Esophagus squamous epithelium (tissue), 5 donors: ENCODE measurements around the gene EXOC3L2. TPM values are rescaled to one million over a fixed set of nuclear protein-coding genes. Genes with fewer than 3 reads are reported as not detected.
A peak's percentile ranks its signal among the peaks of the same experiment; 100 is the strongest.

Experiments used
- DNase-seq: peaks from one replicate; lab custom pipeline; 2025; lab: John Stamatoyannopoulos, UW
- H3K27ac ChIP-seq, 4 donors: fragments of 200-600 bp; sonication (generic); one replicate each; pipeline ENCODE4 v1.5.1; 2016 to 2019; ENCODE audit warnings: mild to moderate bottlenecking in 1 of 4
- H3K27me3 ChIP-seq, 4 donors: fragments of 200-600 bp; sonication (generic); 1 replicate in 3 of 4; 2 replicates in 1 of 4; pipeline versions ENCODE4 v1.5.1 to v1.6.0; 2017 to 2021; ENCODE audit warnings: antibody characterized with exemption in 1 of 4
- H3K36me3 ChIP-seq, 3 donors: fragments of 200-600 bp; sonication (generic); one replicate each; pipeline ENCODE4 v1.5.1; 2016 to 2019
- H3K4me1 ChIP-seq, 3 donors: fragments of 200-600 bp; sonication (generic); one replicate each; pipeline ENCODE4 v1.5.1; 2017 to 2019
- H3K4me3 ChIP-seq, 4 donors: fragments of 200-600 bp; sonication (generic); 1 replicate in 3 of 4; 2 replicates in 1 of 4; pipeline ENCODE4 v1.5.1; 2016 to 2019; ENCODE audit warnings: mild to moderate bottlenecking in 2 of 4, moderate library complexity in 1 of 4
- H3K9me3 ChIP-seq, 3 donors: fragments of 200-600 bp; sonication (generic); one replicate each; pipeline ENCODE4 v1.5.1; 2016 to 2019
- CTCF ChIP-seq, 6 experiments: fragments of 450-650 bp in 4 of 6; fragments of 200-600 bp in 2 of 6; sonication (generic) in 2 of 6; IDR thresholded peaks; one replicate each; pipeline ENCODE4 v1.5.1; 2016 to 2019; ENCODE audit warnings: antibody characterized with exemption in 6 of 6, mild to moderate bottlenecking in 4 of 6, moderate library complexity in 4 of 6
- POLR2A ChIP-seq, 4 donors: fragments of 450-650 bp; IDR thresholded peaks; one replicate each; pipeline ENCODE4 v1.6.1; 2017; ENCODE audit warnings: antibody characterized with exemption in 4 of 4, mild to moderate bottlenecking in 4 of 4, moderate library complexity in 3 of 4
- WGBS, 2 donors: methylation state at CpG; one replicate each; pipeline ENCODE4 v1.1.5; 2018; 5-methylcytosine and 5-hydroxymethylcytosine counted together
- intact Hi-C: fragments of 100-400 bp; cut with DNase I; formaldehyde crosslinking; loops from one replicate; pipeline ENCODE4 v1.15.0; 2022
- total RNA-seq, 4 donors: library from RNA; depleted of rRNA; stranded (reverse); fragments of >200 nt; gene quantifications; one replicate each; pipeline ENCODE4 v1.1.0, GENCODE V29; 2016
- donor health status: DM: yes; HTN: yes; CAD: no.

Gene EXOC3L2
- total RNA-seq, 4 donors from 2014 or later, result 0.29 to 1.5 (median 0.80) TPM

DNA sequence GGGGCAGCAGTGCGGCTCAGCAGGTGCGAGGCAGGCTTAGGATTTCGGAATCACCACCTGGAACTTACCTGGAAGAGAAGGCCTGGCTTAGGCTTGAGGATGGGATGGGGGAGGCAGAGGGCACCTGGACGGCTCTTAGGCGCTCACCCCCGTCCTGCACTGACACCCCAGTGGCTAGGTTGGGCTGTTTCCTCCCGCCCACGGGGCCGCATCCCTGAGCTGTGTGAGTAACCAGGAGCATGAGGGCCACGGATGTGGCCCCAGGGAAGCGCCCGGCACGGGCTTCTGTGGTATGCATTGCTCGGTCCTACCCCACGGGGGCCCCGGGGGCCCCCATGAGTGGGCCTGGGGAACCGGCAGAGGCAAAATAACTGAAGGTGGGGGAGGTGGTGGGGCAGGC lies 82.1 kb downstream of the EXOC3L2 start:
- no peak for DNase-seq
- H3K36me3 ChIP-seq, result no peaks in the 10 kb centered on the region
- H3K27ac ChIP-seq, result peak overlapping the region in 1 of 4 donors; percentile 49
- WGBS, 2 donors, result 53 to 69% methylated on average over 3 to 7 of the region's 17 CpGs
- no peak for TF ChIP-seq POLR2A (IDR thresholded peaks at IDR 0.05)
- no peak for TF ChIP-seq CTCF (IDR thresholded peaks at IDR 0.05)
- H3K4me3 ChIP-seq, result no peak overlapping the region
- H3K9me3 ChIP-seq, result no peaks in the 10 kb centered on the region
- peaks cover 44 to 76% (median 48%) of the 10 kb centered on the region in 3 donors for H3K4me1 ChIP-seq
- intact Hi-C loops, result no loop called here
- H3K27me3 ChIP-seq, result peaks cover 0 to 50% (median 0%) of the 10 kb centered on the region in 4 donors

GRCh38 chr19:45162608-45163143 lies 82.5 kb downstream of the EXOC3L2 start:
- Histone ChIP-seq H3K27ac (peak overlapping the region in 3 of 4 donors; percentile 44 to 56 (median 49)), H3K4me3 (peak overlapping the region in 2 of 4 donors; percentile 21 to 45), H3K27me3 (peaks cover 0 to 54% (median 0%) of the 10 kb centered on the region in 4 donors), H3K4me1 (peaks cover 44 to 80% (median 48%) of the 10 kb centered on the region in 3 donors), H3K36me3 (no peaks in the 10 kb centered on the region), H3K9me3 (no peaks in the 10 kb centered on the region)
- no peak for TF ChIP-seq CTCF (IDR thresholded peaks at IDR 0.05)
- no peak for TF ChIP-seq POLR2A (IDR thresholded peaks at IDR 0.05)
- WGBS, 2 donors, result 60% methylated on average over 1 of the region's 18 CpGs; no CpG with 5 or more reads in 1 of the 2 donors
- no peak for DNase-seq
- intact Hi-C loops, result no loop called here

Other genes with a start within 250 kb of the EXOC3L2 start
- gene RELB, start 243.9 kb downstream of the EXOC3L2 start, total RNA-seq, result 10 to 100 TPM in 1 of 4 donors, 1 to 10 TPM in 3; 4.8 to 11.8 (median 7.6) TPM
- 100 to 1,000 TPM in 1 of 4 donors, 10 to 100 TPM in 3; 46.4 to 122 (median 64.0) TPM for gene CLASRP, start 206.4 kb downstream of the EXOC3L2 start, total RNA-seq
- 10 to 100 TPM in 1 of 4 donors, 1 to 10 TPM in 3; 4.0 to 17.7 (median 4.5) TPM for gene ZNF296, start 168.9 kb downstream of the EXOC3L2 start, total RNA-seq
- 10 to 100 TPM; 22.3 to 28.0 (median 25.4) TPM for gene GEMIN7, start 166.1 kb downstream of the EXOC3L2 start, total RNA-seq
- gene PPP1R37, start 152.2 kb downstream of the EXOC3L2 start, total RNA-seq, result 10 to 100 TPM; 25.1 to 35.5 (median 30.8) TPM
- 1 to 10 TPM; 1.1 to 4.2 (median 2.9) TPM for gene NKPD1, start 84.4 kb downstream of the EXOC3L2 start, total RNA-seq
- gene TRAPPC6A, start 67.2 kb downstream of the EXOC3L2 start, total RNA-seq, result 10 to 100 TPM in 3 of 4 donors, 1 to 10 TPM in 1; 5.4 to 27.8 (median 18.0) TPM
- gene BLOC1S3, start 66.6 kb downstream of the EXOC3L2 start, total RNA-seq, result 10 to 100 TPM in 2 of 4 donors, 1 to 10 TPM in 2; 7.9 to 18.4 (median 10.4) TPM
- 10 to 100 TPM in 3 of 4 donors, 1 to 10 TPM in 1; 6.4 to 19.6 (median 14.9) TPM for gene MARK4, start 5.9 kb upstream of the EXOC3L2 start, total RNA-seq
- gene CKM, start 77.5 kb upstream of the EXOC3L2 start, total RNA-seq, result not detected
- gene KLC3, start 95.3 kb upstream of the EXOC3L2 start, total RNA-seq, result 10 to 100 TPM; 17.3 to 32.2 (median 27.0) TPM
- gene ERCC2, start 125.2 kb upstream of the EXOC3L2 start, total RNA-seq, result 1 to 10 TPM; 6.6 to 8.8 (median 7.2) TPM
- 100 to 1,000 TPM in 2 of 4 donors, 10 to 100 TPM in 2; 53.1 to 166 (median 87.8) TPM for gene PPP1R13L, start 159.7 kb upstream of the EXOC3L2 start, total RNA-seq
- 10 to 100 TPM in 1 of 4 donors, 1 to 10 TPM in 3; 7.3 to 12.4 (median 9.8) TPM for gene POLR1G, start 161.2 kb upstream of the EXOC3L2 start, total RNA-seq
- gene ERCC1, start 178.5 kb upstream of the EXOC3L2 start, total RNA-seq, result 10 to 100 TPM; 27.7 to 80.9 (median 48.5) TPM
- 1 to 10 TPM; 1.7 to 4.6 (median 2.5) TPM for gene FOSB, start 222.6 kb upstream of the EXOC3L2 start, total RNA-seq